Heart right ventricle (tissue), 16 donors: ENCODE measurements around the gene ARHGEF3. TPM values are rescaled to one million over a fixed set of nuclear protein-coding genes. Genes with fewer than 3 reads are reported as not detected.

Experiments
- ATAC-seq, 8 donors: fragments of 200-7000 bp; cut with Tn5 transposase; one replicate each; pipeline ENCODE4 v1.9.1; 2020; ENCODE audit warnings: mild to moderate bottlenecking in 8 of 8, moderate library complexity in 8 of 8, moderate number of reproducible peaks in 1 of 8
- DNase-seq, 2 donors: peaks; one replicate each; pipeline ENCODE4 v3.0.0-alpha.2; 2020
- H3K27ac ChIP-seq, 10 donors: fragments of 200-600 bp; sonication (generic) in 2 of 10; one replicate each; pipeline versions ENCODE4 v1.5.0 to v1.8.0; 2020 to 2022; ENCODE audit warnings: mild to moderate bottlenecking in 3 of 10
- H3K27me3 ChIP-seq, 7 donors: fragments of 200-600 bp; one replicate each; pipeline ENCODE4 v1.8.0; 2021 to 2022; ENCODE audit warnings: mild to moderate bottlenecking in 2 of 7
- H3K36me3 ChIP-seq, 9 donors: fragments of 200-600 bp; sonication (generic) in 1 of 9; one replicate each; pipeline versions ENCODE4 v1.5.0 to v1.8.0; 2020 to 2022; ENCODE audit warnings: mild to moderate bottlenecking in 2 of 9
- H3K4me1 ChIP-seq, 9 donors: fragments of 200-600 bp; sonication (generic) in 1 of 9; one replicate each; pipeline versions ENCODE4 v1.5.0 to v1.8.0; 2020 to 2022; ENCODE audit warnings: mild to moderate bottlenecking in 4 of 9
- H3K4me3 ChIP-seq, 10 donors: fragments of 200-600 bp; sonication (generic) in 2 of 10; one replicate each; pipeline versions ENCODE4 v1.5.0 to v1.8.0; 2020 to 2022; ENCODE audit warnings: mild to moderate bottlenecking in 7 of 10, moderate library complexity in 2 of 10
- H3K9me3 ChIP-seq, 11 donors: fragments of 200-600 bp in 10 of 11; sonication (generic) in 2 of 11; one replicate each; pipeline versions ENCODE4 v1.5.0 to v1.8.0; 2013 to 2022; ENCODE audit warnings: mild to moderate bottlenecking in 2 of 11, control low read depth in 1 of 11, moderate library complexity in 1 of 11
- WGBS, 2 donors: extraction: QIAGEN DNeasy Blood & Tissue Kit; methylation state at CpG; one replicate each; pipeline ENCODE4 v1.1.7; 2013; ENCODE audit warnings: inconsistent platforms in 1 of 2; 5-methylcytosine and 5-hydroxymethylcytosine counted together
- intact Hi-C, 10 donors: fragments of 100-400 bp; cut with DNase I; formaldehyde crosslinking; loops; one replicate each; pipeline versions ENCODE4 v1.11.1 to v1.14.2; 2022
- polyA plus RNA-seq, 2 donors: library from polyadenylated mRNA; stranded (reverse); fragments of 200-250 nt; gene quantifications; one replicate each; pipeline ENCODE4 v1.2.3, GENCODE V29; 2013
- total RNA-seq, 10 donors: library from RNA; stranded (reverse); fragmentation: NEBNext Ultra II Directional in 3 of 10; extraction: Animal tissue kit (Norgen Biotek cat#: 25700) in 3 of 10; gene quantifications; one replicate each; pipeline versions ENCODE4 v1.2.1 to v1.2.4, GENCODE V29; 2021 to 2023
- TF ChIP-seq, protein P1 (sequence below), 9 donors: fragments of 200-600 bp; sonication (generic) in 2 of 9; IDR thresholded peaks; one replicate each; pipeline versions ENCODE4 v1.5.0 to v1.8.0; 2021 to 2022; ENCODE audit warnings: antibody characterized with exemption in 9 of 9, mild to moderate bottlenecking in 5 of 9, moderate library complexity in 1 of 9
- donor health status: Arrhythmogenic right ventricular cardiomyopathy.
- donor health status: ischemic (EF 13 %, LVEDD 7.1; RV severe dilation, severe dysfunction).
- donor health status: healthy with polysubstance abuse.
- donor health status: DM: no; HTN: yes; CAD: no.
- donor health status: DM: no; HTN: no; CAD: no.
- donor health status: ischemic (EF 25% LVEDD 6.9; RV normal size, moderate dysfunction).
- donor health status: ischemic (EF 25% LVEDD 5.7; RV mildly dilated, moderate dysfunction).
- donor health status: healthy.
- donor health status: DM: yes; HTN: yes; CAD: no.
- donor health status: Ischemic cardiomyopathy.
- donor health status: ischemic (EF 35%, LVEDD 5.7; RV mildly dilated, moderate dysfunction).
- donor health status: nonischemic (EF 11% LVEDD 7.7; RV severe dilation, severe dysfunction).
- donor health status: DM: yes; HTN: yes; CAD: no.
- donor health status: PGD.
- donor health status: ischemic (EF 29% LVEDD 5.4; RV normal size, mild dysfunction).
- donor health status: nonischemic (EF 23%, LVEDD 6.1; RV moderate dilation, normal function).

Gene ARHGEF3
- total and polyA plus RNA-seq, 12 donors: 6.6 to 26.1 (median 17.0) TPM

DNA sequence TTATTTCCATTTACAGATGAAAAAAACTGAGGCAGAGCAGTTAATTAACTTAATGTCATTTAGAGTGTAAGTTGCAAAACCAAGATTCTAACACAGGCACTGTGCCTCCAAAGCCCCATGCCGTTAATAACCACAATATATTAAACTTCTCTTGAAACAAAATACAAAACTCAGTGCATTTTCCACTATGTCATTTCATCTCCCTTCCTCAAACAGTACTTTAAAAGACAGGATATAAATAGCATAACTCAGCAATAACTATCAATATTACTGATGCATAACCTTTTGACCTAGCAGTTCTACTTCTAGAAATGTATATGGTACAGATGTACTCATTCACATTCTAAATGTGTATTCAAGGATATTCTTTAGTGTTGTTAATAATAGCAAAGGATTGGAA lies 113.6 kb downstream of the ARHGEF3 start:
- peaks cover 0 to 6% (median 4%) of the 10 kb centered on the region in 9 donors for H3K4me1 ChIP-seq
- DNase-seq: no peak
- H3K27ac ChIP-seq: no peak overlapping the region
- H3K36me3 ChIP-seq: no peaks in the 10 kb centered on the region
- WGBS, 2 donors: 78 to 81% methylated on average over 1 of the region's 1 CpG
- TF ChIP-seq, protein P1, sequence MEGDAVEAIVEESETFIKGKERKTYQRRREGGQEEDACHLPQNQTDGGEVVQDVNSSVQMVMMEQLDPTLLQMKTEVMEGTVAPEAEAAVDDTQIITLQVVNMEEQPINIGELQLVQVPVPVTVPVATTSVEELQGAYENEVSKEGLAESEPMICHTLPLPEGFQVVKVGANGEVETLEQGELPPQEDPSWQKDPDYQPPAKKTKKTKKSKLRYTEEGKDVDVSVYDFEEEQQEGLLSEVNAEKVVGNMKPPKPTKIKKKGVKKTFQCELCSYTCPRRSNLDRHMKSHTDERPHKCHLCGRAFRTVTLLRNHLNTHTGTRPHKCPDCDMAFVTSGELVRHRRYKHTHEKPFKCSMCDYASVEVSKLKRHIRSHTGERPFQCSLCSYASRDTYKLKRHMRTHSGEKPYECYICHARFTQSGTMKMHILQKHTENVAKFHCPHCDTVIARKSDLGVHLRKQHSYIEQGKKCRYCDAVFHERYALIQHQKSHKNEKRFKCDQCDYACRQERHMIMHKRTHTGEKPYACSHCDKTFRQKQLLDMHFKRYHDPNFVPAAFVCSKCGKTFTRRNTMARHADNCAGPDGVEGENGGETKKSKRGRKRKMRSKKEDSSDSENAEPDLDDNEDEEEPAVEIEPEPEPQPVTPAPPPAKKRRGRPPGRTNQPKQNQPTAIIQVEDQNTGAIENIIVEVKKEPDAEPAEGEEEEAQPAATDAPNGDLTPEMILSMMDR (IDR thresholded peaks at IDR 0.05): no peak
- no peak for ATAC-seq
- intact Hi-C loops: no loop called here
- H3K27me3 ChIP-seq: no peaks in the 10 kb centered on the region
- H3K4me3 ChIP-seq: no peak overlapping the region
- peaks cover 0 to 11% (median 0%) of the 10 kb centered on the region in 11 donors for H3K9me3 ChIP-seq

DNA sequence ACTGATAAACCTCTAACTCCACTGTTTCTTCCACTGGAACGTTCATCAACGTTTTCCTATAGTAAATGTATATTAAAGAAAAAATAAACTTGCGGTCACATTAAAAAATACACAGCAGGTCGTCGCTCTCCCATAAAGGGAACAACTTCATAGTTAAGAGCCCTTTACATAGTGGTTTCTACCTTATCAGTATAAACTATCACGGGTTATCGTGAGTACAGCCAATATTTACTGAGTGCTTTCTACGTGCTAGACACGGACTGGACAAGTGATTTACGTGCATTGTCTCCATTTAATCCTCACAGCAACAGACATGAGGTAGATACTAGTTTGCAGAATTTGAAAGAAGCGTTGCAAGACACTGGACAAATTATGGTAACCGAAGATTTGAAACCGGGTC lies 117.7 kb downstream of the ARHGEF3 start:
- Histone ChIP-seq H3K27ac (no peak overlapping the region), H3K4me1 (peaks cover 0 to 37% (median 19%) of the 10 kb centered on the region in 9 donors), H3K9me3 (peaks cover 0 to 11% (median 0%) of the 10 kb centered on the region in 11 donors), H3K36me3 (peaks cover 0 to 7% (median 0%) of the 10 kb centered on the region in 9 donors), H3K27me3 (no peaks in the 10 kb centered on the region), H3K4me3 (no peak overlapping the region)
- DNase-seq (no peak), ATAC-seq (no peak)
- WGBS, 2 donors: 97 to 99% methylated on average over 13 of the region's 13 CpGs
- TF ChIP-seq, protein P1 (IDR thresholded peaks at IDR 0.05): no peak
- intact Hi-C loops: no loop called here

DNA sequence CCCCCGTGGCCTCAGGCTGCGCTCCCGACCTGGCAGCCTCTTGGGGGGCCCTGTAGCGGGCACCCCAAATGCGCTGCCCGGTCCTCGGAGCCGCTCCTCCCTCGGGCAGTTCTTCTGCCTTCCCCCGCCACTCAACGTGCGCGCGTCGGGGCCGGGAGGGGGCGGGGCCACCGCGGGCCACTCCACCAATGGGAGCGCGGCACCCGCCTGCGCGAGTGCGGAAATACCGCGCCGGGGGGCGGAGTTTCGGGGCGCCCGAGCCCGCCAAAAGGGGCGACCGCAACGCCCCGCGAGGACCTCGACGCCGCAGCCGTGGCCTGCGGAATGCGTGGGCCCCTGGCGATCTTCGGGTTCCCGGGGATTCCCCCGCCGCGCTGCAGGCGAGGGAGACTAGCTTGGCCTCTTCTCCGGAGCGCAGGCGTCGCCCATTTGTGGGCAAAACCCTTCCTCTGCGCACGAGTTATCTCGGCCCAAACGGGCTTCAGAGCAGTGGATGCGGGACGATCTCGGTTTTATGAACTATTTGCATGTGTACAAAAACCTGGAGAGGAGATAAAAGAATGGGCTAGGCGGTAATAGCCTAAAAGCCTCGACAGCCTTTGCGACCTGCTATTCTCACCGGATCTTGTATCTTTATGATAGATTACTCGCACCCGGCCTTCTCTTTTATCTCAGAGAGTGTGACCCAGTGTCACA lies 118.5 kb downstream of the ARHGEF3 start, which contains the start of gene TASOR:
TSS of gene TASOR (minus strand) at position 144 of the 696 bp plus-strand sequence. CDS start 259 bp downstream, outside the sequence.
- H3K27me3 ChIP-seq: no peaks in the 10 kb centered on the region
- peaks cover 0 to 11% (median 0%) of the 10 kb centered on the region in 11 donors for H3K9me3 ChIP-seq
- DNase-seq: peak; percentile 80 to 89
- peak within 1 kb of the TSS; percentile 82 to 98 (median 88) for H3K4me3 ChIP-seq
- TF ChIP-seq, protein P1 (IDR thresholded peaks at IDR 0.05): no peak
- H3K36me3 ChIP-seq: peaks cover 0 to 14% (median 0%) of the 10 kb centered on the region in 9 donors
- H3K4me1 ChIP-seq: peaks cover 0 to 44% (median 19%) of the 10 kb centered on the region in 9 donors
- intact Hi-C loops: no loop called here
- peak; percentile 96 to 98 (median 97) for ATAC-seq
- H3K27ac ChIP-seq: peak within 1 kb of the TSS; percentile 97 to 100 (median 99)
- WGBS, 2 donors: 17 to 18% methylated on average over 65 to 68 of the region's 68 CpGs

DNA sequence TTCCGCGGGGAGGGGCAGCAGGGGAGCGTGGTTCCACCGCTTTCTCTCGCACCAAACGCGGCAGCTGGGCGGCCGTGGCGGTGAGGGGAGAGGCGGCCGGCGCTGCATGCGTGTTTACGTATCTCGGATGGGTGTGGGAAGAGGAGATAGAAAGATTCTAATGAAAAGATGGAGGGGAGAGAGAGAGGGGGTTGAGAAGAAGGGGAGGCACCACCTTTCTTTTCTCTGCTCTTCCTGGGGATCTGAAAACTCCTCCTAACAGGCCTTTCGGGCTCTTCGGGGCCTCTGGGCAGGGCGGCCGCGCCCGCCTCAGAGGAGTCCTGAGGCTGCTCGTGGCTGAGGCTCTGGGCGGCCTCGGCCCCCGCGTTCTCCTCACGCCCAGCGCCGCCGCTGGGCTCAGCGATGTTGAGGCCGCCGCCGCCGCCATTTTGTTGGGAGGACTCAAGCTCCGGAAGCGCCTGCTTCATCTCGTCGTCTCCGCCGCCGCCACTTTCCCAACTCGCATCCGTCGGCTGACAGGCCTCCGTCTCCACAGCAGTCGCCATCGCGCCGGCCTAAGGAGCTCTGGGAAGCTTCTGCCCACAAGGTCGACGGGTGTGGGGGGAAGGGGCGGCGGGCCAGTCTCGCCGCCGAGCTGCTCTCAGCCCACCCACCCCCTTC lies 119.2 kb downstream of the ARHGEF3 start:
- Histone ChIP-seq H3K4me1 (peaks cover 0 to 48% (median 21%) of the 10 kb centered on the region in 9 donors), H3K9me3 (peaks cover 0 to 11% (median 0%) of the 10 kb centered on the region in 11 donors), H3K36me3 (peaks cover 0 to 14% (median 0%) of the 10 kb centered on the region in 9 donors), H3K27ac (peak overlapping the region; percentile 97 to 100 (median 99)), H3K4me3 (peak overlapping the region; percentile 82 to 98 (median 88)), H3K27me3 (no peaks in the 10 kb centered on the region)
- intact Hi-C loops: no loop called here
- TF ChIP-seq, protein P1 (IDR thresholded peaks at IDR 0.05): no peak
- DNase-seq (peak; percentile 70 to 72), ATAC-seq (peak; percentile 76 to 89 (median 85))
- 1% methylated on average over 55 to 58 of the region's 58 CpGs for WGBS, 2 donors
